H54 (cell line): ENCODE measurements around the gene PYY.

Experiments used
- DNase-seq: peaks from one replicate; pipeline ENCODE4 v3.0.0; 2011; ENCODE audit warnings: low spot score, mixed read lengths; ENCODE audit not compliant: insufficient read length
- FAIRE-seq: peaks from 3 replicates; lab custom pipeline; 2011; peaks lifted over from hg19 to GRCh38; lab: Jason Lieb, UNC
- POLR2A ChIP-seq: IDR thresholded peaks from 2 replicates; pipeline ENCODE4 v1.6.1; 2011; ENCODE audit warnings: low read depth, mild to moderate bottlenecking, low read length

The PYY gene

GRCh38 chr17:43907998-43908721, 45.6 kb downstream of the PYY start:
- TF ChIP-seq POLR2A: no peak
- DNase-seq (peak; percentile 71), FAIRE-seq (no peak)

DNA sequence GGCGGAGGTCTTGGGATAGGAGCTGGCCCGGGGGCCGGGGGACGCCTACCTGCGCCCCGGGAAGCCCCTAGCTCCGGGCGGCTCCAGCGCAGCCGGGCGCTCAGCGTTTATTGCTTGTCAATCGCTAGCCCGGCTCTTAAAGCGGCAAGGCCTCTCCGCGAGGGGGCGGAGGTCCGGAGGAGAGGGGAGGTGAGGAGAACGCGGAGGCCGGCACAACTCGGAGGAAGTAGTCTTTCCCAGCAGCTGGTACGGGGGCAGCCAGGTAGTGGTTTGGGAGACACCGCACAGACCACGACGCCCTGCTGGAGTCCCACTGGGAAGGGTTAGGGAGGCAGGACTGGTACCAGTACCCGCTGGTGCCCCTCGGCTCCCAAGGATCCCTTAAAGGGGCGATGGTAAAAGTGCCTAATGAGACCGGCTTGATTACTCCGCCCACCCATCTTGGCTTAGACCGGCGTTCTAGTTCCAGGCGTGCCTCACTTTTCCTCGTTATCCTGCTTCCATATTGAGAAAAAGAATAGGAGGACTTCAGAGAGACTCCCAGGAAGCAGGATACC, 46.2 kb downstream of the PYY start, which contains the start of gene MPP2:
Gene MPP2, minus strand, starts transcription at position 112 of the 557 bp plus-strand sequence. CDS start 3,076 bp downstream, outside the sequence.
- TF ChIP-seq POLR2A: no peak
- DNase-seq (peak; percentile 65), FAIRE-seq (no peak)

GRCh38 chr17:43906951-43907424, 46.8 kb downstream of the PYY start:
- DNase-seq (no peak), FAIRE-seq (no peak)
- no peak for TF ChIP-seq POLR2A

DNA sequence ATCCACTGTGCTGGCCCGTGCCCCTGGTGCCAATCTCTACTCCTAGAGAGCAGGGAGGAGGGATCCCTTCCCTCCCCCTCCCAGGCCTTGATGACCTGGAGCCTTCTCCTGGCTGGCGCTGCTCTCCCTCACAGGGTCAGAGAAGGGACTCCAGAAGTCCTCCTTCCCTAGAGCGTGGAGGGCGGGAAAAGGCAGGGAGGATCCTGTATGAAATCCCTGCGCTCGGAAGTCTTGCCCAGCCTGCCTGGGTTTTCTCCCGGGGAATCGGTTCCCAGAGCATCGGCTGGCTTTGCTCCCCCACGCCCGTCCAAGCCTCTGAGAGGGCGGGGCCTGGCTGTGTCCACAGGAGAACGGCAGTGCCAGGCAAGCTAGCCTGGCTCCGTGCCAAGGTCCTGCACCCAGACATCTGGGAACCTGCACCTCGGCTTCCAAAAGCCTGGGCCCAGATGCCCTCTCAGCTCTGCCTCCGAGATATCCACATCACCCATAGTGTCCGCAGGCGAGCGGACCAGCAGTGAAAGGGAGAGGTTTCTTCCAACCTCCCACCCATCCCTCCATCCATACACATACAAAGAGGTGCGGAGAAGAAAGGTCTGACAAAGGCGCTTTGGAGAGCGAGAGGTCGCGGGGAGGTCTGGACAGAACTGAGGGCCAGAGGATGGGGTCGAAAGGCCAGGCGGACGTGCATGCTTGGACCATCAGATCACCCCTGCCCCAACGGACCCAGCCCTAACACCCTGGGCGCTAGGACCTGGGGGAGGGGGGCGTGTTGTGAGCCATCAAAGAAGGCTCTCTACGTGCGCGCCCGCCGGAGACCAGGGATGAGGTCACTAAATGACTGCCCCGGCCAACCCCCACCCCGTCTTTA, 47.5 kb downstream of the PYY start:
- TF ChIP-seq POLR2A: no peak
- no peak for FAIRE-seq

DNA sequence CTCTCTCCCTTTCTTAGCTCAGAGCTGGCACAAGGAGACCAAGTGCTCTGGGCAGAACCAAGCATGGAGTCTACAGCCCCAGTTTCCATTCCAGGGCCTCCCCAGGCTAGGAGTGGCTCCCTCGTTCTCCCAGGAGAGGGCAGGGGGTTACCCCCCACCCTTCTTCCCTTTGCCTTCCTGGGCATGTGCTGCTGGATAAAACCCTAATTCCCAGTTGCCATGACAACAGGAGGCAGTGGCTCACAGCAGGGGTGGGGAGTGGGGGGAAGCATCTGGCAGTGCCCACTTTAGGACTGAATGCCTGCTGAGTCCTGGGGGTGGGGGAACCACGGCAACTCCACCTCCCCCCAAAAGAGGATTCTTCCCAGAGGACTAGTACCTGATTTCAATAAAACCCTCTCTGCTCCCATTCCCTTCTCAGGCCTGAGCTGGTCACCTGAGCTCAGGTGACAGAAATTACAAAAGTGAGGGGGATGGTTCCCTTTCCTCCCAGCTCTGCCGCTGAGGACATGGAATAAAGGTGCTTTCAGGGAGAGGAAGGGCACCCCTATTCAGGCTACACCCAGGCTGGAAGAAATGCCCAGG, 48.2 kb downstream of the PYY start:
- DNase-seq: no peak
- TF ChIP-seq POLR2A: no peak
- no peak for FAIRE-seq

More for the DNA sequence above, 47.5 kb downstream of the PYY start:
- peak; percentile 47 for DNase-seq
